GDM1 (cell line): Measurements from ENCODE around the gene SLC43A3.
"Not testable (repeated sequence)": the region's sequence is repeated elsewhere in the genome, so short reads cannot be mapped to it uniquely, and the experiment has no call there.

ENCODE experiments used
- DNase-seq: peaks from one replicate; lab custom pipeline; 2025; lab: John Stamatoyannopoulos, UW

The SLC43A3 gene

GRCh38 chr11:57378186-57378585 lies 48.7 kb downstream of the SLC43A3 start:
- no peak for DNase-seq

- DNase-seq, result no peak
These were observed 49.8 kb downstream of the SLC43A3 start for GRCh38 chr11:57377107-57377506.

GRCh38 chr11:57376095-57377090 lies 50.5 kb downstream of the SLC43A3 start:
- no peak for DNase-seq

GRCh38 chr11:57375490-57375889 lies 51.4 kb downstream of the SLC43A3 start:
- no peak for DNase-seq

GRCh38 chr11:57374966-57375365 lies 52.0 kb downstream of the SLC43A3 start:
- DNase-seq, result no peak

- DNase-seq, result no peak
These were observed 53.8 kb downstream of the SLC43A3 start for GRCh38 chr11:57373146-57373545.

- no peak for DNase-seq
These were observed 56.0 kb downstream of the SLC43A3 start for GRCh38 chr11:57370941-57371340.

GRCh38 chr11:57370251-57370650 lies 56.7 kb downstream of the SLC43A3 start:
- DNase-seq, result no peak

GRCh38 chr11:57368845-57369232 lies 58.1 kb downstream of the SLC43A3 start:
- DNase-seq, result no peak

GRCh38 chr11:57368106-57368844 lies 58.6 kb downstream of the SLC43A3 start:
- DNase-seq, result no peak

- no peak for DNase-seq
These were observed 61.9 kb downstream of the SLC43A3 start for GRCh38 chr11:57364851-57365660.

GRCh38 chr11:57363131-57364080 lies 63.5 kb downstream of the SLC43A3 start:
- no peak for DNase-seq

- DNase-seq, result no peak
These were observed 65.0 kb downstream of the SLC43A3 start for GRCh38 chr11:57361926-57362325.

GRCh38 chr11:57361420-57361819 lies 65.5 kb downstream of the SLC43A3 start:
- not testable (repeated sequence) for DNase-seq

GRCh38 chr11:57360991-57361390 lies 65.9 kb downstream of the SLC43A3 start:
- no peak for DNase-seq

- DNase-seq, result no peak
These were observed 66.8 kb downstream of the SLC43A3 start for GRCh38 chr11:57359896-57360690.

- no peak for DNase-seq
These were observed 67.5 kb downstream of the SLC43A3 start for GRCh38 chr11:57359396-57359795.

GRCh38 chr11:57358991-57359390 lies 67.9 kb downstream of the SLC43A3 start:
- no peak for DNase-seq

GRCh38 chr11:57358543-57358961 lies 68.4 kb downstream of the SLC43A3 start:
- DNase-seq, result no peak

GRCh38 chr11:57357856-57358255 lies 69.1 kb downstream of the SLC43A3 start:
- no peak for DNase-seq
